GM19351 (cell line): ENCODE results near the gene SNAP29.
"Not testable (repeated sequence)": the region's sequence is repeated elsewhere in the genome, so short reads cannot be mapped to it uniquely, and the experiment has no call there.

Experiments
- ATAC-seq: cut with Tn5 transposase; IDR thresholded peaks from one replicate; pipeline ENCODE4 v1.9.1; 2021; ENCODE audit warnings: mild to moderate bottlenecking, moderate library complexity; ENCODE audit not compliant: unreplicated experiment

Gene SNAP29

DNA sequence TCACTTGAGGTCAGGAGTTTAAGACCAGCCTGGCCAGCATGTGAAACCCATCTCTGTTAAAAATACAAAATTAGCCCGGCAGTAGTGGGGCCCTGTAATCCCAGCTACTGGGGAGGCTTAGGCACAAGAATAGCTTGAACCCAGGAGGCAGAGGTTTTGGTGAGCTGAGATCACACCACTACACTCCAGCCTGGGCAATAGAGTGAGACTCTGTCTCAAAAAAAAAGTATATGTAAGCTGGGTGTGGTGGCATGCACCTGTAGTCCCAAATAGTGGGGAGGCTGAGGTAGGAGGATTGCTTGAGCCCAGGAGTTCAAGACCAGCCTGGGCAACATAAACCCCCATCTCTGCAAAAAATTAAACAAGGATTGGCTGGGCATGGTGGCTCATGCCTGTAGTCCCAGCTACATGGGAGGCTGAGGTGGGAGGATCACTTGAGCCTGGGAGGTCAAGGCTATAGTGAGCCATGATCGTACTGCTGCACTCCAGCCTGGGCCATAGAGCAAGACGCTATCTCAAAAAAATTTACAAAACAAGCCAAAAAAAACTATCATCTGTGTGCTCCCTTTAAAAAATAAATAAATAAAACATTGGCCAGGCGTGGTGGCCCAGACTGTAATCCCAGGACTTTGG is 69.2 kb downstream of the SNAP29 start:
- ATAC-seq = no peak

DNA sequence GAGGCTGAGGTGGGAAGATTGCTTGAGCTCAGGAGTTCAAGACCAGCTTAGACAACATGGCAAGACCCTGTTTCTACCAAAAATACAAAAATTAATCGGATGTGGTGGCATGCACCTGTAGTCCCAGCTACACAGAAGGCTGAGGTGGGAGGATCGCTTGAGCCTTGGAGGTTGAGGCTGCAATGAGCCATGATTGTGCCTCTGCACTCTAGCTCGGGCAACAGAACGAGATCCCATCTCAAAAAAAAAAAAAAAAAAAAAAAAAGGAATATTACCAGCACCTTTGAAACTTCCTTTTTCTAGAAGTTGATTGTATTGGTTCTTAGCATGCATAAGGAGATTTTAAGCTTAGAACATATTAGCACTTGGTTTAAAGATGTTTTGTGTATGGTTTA is 69.8 kb downstream of the SNAP29 start:
- no peak for ATAC-seq

DNA sequence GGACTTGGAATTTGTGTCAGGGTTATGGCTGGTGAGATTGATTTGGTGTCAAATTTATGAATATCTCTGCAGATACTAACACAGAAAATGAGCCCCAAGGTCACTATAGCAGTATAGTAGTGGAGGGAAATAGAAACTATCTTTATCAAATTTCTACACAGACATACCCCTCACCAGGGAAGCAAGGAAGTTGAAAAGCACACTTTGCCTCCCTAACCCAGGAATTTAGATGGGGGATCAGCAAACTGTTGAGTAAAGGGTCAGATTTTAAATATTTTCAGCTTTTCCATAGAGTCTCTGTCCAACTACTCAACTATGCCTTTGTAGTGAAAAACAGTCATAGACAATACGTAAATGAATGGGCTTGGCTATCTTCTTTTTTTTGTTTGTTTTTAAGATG is 71.2 kb downstream of the SNAP29 start:
- ATAC-seq = no peak

DNA sequence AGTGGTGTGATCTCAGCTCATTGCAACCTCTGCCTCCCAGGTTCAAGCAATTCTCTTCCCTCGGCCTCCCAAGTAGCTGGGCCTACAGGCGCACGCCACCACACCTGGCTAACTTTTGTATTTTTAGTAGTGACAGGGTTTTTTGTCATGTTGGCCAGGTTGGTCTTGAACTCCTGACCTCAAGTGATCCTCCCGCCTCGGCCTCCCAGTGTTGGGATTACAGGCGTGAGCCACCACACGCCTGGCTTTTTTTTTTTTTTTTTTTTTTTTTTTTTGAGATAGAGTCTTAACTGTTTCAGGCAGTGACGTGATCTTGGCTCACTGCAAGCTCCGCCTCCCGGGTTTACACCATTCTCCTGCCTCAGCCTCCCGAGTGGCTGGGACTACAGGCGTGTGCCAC is 71.6 kb downstream of the SNAP29 start:
- not testable (repeated sequence) for ATAC-seq

DNA sequence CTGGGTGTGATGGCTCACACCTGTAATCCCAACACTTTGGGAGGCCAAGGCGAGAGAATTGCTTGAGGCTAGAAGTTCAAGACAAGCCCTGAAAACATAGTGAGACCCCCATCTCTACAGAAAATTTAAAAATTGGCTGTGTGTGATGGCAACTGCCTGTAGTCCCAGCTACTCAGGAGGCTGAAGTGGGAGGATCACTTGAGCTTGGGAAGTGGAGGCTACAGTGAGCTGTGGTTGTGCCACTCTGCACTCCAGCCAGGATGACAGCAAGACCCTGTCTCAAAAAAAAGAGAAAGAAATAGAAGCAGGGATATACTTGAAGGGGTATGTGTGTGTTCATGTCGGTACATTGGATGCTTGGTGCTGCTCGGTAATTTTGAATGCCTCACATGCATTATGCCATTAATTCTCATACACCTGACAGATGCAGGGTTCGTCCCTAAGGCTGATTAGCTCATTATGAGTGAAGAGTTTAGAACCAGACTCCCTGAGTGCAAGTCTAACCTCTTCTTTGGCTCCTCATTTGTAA is 72.4 kb downstream of the SNAP29 start:
- no peak for ATAC-seq

DNA sequence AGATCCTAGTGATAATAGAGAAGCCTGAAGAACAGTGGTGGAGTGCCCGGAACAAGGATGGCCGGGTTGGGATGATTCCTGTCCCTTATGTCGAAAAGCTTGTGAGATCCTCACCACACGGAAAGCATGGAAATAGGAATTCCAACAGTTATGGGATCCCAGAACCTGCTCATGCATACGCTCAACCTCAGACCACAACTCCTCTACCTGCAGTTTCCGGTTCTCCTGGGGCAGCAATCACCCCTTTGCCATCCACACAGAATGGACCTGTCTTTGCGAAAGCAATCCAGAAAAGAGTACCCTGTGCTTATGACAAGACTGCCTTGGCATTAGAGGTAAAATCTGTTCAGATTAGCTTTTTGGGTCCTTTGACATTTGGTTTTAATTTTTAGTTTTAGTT is 75.1 kb downstream of the SNAP29 start:
- ATAC-seq = no peak

DNA sequence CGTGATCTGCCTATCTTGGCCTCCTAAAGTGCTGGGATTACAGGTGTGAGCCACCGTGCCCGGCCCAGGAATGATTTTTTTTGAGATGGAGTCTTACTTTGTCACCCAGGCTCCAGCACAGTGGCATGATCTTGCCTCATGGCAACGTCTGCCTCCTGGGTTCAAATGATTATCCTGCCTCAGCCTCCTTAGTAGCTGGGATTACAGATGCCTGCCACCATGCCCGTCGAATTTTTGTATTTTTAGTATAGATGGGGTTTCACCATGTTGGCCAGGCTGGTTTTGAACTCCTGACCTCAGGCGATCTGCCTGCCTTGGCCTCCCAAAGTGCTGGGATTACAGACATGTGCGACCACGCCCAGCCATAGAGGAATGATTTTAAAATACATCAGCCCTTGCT is 76.2 kb downstream of the SNAP29 start:
- ATAC-seq = not testable (repeated sequence)

DNA sequence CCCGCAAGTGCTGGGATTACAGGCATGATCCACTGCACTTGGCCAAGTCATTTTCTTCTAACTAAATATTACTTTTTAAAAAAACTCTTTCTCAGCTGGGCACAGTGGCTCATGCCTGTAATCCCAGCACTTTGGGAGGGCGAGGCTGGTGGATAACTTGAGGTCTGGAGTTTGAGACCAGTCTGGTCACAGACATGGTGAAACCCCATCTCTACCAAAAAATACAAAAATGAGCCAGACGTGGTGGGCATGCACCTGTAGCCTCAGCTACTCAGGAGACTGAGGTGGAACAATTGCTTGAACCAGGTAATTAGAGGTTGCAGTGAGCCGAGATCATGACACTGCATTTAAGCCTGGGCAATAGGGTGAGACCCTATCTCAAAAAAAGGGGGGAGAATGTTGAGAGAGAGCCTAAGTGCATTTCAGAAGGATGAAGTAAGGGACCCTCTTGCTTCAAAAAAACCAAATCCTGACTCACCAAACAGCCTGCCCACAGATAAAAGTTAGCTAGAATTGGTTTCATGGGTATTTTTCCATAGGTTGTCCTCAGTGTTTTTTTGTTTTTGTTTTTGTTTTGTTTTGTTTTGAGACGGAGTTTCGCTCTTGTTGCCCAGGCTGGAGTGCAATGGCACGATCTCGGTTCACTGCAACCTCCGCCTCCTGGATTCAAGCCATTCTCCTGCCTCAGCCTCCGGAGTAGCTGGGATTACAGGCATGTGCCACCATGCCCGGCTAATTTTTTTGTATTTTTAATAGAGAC is 77.2 kb downstream of the SNAP29 start:
- not testable (repeated sequence) for ATAC-seq

DNA sequence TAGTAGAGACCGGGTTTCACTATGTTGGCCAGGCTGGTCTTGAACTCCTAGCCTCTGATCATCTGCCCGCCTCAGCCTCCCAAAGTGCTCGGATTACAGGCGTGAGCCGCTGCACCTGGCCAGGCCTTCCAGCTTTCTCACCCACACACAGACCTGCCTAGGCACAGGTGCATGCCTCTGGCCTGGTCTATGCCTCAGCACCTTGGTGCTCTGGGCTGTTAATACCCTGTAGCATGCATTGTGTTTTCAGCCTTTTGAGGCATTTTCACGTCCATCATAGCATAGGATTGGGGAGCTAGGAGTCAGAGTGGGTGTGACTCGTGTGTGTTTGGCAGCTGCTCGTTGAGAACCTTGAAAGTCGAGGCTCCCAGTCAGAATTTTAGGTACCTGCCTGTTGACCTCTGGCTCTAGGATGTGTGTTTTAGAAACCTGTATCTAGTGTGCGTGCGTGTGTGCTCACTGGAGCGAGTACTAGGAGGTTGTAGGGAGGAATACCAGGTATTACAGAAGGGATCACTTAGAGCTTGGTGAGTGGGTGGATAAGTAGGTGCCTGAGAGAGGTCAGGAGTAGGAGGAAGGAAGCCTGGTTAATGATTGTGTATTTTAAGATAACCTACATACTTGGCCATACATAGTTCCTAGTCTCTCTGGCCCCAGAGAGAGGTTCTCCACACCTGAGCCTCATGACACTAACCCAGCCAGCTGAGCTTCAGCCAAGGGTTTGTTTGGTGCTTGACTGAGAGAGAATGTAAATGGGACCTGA is 78.4 kb downstream of the SNAP29 start:
- ATAC-seq = no peak

DNA sequence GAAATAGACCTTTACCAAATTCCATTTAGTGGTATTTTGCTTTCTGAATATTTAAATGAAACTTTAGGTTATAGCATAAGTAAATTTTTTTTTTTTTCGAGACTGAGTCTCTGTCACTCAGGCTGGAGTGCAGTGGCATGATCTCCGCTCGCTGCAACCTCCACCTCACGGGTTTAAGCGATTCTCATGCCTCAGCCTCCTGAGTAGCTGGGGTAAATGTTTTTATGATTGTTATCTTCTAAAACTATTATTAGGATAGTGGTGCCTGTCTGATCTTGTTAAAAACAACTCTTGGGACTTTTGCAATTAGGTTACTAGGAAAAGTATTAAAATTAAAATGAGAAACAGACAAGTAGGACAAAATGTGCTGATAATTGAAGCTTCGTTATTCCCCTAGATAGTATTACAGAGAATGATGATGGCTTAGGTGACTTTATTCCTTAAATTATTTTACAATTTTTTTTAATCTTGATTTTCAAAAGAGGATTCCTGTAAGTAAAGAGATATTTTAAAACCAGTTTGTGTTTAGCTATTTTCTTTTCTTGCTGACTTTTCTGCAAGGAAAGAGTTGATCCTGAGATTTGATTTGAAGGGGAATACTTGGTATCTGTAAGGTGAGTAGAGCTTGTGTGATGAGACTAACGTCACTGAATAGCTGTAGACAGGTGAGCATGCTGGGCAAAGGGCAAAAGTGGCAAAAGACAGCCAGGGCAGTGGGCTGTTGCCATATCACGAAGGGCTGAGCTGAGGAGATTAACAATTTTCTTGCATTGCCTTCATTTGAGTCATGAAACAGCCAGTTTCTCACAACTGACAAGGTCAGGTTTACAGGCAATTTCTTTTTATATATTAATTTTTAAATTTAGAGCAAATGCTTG is 79.2 kb downstream of the SNAP29 start:
- ATAC-seq = no peak

DNA sequence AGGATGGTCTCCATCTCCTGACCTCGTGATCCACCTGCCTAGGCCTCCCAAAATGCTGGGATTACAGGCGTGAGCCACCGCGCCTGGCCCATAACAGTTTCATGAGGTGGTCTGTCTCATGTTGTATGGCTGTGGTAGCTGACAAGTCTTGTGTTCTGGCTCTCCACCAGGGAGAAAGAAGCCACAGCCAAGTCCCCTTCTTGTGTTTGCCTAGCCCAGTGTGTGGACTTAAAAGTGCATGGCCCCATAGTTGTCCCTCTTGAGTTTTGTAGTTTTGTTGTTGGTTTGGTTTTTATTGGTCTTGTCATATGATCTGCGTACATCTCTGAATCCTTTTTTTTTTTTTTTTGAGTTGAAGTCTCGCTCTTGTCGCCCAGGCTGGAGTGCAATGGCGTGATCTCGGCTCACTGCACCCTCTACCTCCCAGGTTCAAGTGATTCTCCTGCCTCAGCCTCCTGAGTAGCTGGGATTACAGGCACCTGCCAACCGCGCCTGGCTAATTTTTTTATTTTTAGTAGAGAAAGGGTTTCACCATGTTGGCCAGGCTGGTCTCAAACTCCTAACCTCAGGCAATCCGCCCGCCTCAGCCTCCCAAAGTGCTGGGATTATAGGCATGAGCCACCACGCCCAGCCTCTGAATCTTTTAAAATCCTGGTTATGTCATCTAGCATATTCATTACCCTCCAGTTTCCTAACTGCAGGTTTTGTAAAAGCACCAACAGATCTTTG is 80.8 kb downstream of the SNAP29 start:
- ATAC-seq = not testable (repeated sequence)

DNA sequence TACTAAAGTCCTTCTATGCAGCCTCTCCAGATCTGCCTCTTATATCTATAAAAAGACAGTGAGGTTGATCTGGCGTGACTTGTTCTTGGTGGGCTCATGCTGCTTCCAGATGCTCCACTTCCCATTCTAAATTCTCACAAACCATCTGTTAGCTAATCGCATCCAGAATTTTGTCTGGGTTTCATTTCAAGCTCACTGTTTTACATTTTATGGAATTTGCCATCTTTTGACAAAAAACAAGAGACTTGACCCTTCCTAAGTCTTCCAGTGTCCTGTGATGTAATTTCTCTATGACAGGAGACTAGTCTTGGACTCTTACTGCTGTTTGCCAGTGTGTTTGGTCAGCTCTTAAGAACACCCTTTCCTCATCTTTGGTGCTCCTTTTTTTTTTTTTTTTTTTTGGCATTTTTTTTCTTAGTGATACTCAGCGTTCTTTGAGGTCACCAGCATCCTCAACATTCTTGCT is 81.4 kb downstream of the SNAP29 start:
- ATAC-seq = no peak
